ENCODE results near the gene LMF1.

LMF1 gene

DNA sequence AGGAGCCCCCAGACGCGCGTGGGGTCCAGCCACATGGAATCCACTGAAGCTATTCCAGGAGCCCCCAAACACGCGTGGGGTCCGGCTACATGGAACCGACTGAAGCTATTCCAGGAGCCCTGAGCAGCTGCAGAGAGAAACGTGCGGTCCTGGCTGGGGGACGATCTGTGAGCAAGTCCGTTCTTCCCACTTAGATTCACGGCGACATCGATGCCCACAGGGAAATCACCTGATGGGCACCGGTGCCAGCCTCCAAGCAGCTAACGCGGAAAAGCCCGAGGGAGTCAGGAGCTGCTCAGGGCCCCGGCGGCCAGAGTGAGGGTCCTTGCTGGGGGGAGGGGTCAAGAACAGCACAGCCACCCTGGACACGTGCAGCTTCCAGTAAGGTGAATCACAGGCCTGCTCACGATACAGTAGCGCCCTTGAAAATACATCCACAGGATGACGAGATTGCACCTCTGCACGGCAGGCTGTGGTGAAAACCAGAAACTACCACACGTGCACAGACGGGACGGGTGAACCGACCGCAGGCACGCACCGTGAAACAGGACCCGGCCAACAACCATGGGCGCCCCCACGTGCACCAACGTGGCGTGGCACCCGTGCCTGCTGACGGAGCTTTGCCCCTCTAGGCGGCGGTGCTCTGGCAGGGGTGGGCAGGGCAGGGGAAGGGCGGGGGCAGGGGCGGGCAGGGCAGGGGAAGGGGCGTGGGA lies 92.6 kb downstream of the LMF1 start:
- no peak for DNase-seq

DNA sequence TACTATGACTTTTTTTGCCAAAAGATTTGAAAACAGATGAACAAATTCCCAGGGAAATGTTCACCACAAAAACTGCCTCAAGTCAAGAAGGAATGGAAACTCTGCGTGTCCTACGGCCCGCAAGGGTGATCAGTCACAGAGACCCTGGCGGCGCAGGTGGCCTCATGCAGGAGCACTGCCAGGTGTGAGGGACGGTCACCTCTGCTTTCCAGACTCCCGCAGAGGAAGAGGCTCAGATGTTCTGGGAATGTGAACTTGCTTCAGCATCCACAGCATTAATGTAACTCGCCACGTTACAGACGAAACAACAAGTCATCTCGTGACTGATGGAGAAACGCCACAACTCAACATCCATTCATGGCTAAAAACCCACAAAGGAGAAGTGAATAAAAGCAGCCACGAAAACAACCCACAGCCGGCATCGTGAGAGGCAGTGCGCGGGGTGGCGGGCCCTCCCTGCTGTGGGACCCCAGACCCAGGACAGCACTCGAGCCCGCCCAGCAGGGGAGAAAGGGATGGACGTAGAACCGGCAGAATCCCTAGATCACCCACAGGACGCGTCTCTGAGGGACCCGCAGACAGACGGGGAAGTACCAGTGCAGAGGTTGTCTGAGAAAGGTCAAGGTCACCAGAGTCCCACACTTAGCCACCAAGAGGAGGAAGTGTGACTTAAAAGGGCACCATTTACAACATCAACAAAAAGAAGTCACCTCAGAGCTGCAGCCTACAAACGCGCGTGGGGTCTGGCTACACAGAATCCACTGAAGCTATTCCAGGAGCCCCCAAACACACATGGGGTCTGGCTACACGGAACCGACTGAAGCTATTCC lies 93.3 kb downstream of the LMF1 start:
- peak; percentile 75 to 88 for DNase-seq

DNA sequence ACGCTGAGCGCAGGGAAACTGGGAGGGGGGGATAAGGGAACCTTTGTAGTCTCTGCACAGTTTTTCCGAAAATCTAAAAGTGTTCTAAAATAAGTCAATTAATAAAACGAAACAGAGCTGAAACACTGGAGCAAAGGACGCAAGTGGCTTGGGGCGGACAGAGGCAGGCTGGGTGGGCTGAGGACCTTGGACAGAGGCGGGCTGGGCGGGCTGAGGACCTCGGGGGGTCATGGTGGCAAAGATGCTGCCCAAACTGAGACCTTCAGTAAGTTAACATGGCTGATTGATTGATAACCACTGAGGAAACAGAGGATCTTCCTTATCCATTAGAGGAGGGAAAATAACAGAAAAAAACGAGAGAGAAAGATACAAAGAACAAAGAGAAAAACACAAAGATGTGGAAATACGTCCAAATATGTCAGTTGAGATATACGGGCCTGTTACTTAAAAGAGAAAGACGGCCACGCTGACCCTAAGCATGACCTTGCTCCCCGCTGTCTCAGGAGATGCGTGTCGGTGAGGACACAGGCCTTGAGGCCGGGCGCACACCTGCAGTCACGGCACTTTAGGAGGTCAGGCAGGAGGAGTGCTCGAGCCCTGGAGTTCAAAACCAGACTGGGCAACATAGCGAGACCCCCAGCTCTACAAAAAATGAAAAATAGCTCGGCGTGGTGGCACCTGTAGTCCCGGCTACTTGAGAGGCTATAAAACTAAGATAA lies 94.1 kb downstream of the LMF1 start:
- no peak for DNase-seq

DNA sequence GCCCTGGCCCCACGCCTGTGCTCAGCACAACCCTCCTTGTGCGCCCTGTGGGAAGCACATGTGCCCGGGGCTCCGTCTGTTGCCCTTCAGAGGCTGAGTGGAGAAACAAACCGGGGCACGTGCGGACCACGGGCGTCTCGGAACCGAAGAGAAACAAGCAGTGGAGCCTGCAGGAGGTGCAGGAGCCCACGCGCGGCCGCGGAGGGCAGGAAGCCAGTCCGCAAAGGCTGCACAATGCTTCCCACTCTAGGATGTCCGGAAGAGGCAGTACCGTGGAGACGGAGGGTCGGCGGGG lies 94.8 kb downstream of the LMF1 start:
- DNase-seq = no peak

DNA sequence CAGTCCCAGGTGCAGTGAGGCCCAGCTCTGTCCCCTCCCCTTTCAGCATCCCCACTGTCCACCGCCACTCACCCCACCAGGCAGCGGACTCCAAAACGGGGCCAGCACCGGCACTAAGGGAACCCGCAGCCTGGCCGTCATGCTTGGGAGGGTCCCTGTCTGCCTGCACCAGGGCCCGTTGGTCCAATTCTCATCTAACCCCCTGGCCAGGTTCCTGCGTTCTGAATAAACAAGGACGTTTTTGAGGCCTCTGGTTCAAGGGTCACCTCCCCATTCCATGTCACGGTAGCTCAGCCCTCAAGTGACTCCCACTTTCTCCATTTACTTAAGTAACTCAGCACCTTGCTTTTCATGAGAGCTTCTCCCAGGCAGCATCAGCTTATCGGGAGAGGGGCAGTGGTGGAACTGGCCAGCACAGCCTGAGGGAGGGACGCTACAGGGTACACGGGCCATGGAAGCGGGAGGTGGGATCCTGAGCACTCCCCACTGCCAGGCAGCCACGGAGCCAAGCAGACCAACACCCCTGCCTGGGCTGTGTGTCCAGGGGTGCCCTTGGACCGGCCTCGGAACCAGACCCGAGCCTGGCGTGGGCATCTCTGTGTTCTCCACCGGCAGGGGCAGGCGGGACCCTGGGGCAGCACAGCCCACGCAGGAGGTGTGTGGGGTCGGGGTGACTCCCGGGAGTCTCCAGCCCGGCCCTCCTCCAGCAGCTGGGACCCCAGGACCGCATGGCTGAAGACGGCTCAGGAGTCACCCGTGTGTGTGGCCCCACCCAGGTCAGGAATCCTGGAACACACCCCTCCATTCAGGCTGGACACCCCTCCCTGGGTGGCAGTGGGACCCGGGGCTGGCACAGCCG lies 95.4 kb downstream of the LMF1 start:
- DNase-seq = no peak

DNA sequence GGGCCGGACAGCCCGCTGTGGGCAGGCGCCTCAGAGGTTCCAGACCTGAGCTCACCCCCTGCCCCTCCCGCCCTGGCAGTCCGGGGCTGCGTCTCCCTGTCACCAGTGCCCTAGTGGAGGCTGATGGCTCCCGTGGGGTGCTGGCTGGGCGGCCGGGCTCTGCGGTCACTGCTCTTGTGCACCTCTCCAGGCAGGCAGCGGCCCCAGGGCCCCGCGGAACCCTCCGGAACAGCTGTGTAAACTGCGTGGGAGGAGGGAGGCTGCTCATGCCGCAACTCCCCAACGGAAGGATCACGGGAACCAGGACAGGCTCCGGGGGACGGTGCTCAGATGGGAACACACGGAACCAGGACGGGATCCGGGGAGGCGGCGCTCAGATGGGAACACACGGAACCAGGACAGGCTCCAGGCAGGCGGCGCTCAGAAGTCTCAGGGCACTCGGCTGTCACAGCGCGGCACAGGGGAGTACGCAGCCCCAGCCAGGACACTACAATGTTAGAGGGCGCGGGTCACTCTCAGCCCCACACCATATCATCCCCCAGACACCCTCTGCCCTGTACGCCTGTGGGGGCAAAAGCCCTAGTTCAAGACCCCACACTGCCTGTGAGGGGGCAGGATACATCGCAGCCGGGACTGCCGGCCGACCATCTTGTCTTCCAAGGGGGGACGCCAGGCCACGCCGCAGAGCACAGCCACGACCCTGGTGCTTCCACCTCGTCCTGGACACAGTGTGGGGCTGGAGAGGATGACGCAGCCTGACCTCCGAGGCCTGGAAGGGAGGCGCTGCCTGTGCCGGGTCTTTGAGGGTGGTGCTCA lies 96.2 kb downstream of the LMF1 start:
- DNase-seq = no peak

DNA sequence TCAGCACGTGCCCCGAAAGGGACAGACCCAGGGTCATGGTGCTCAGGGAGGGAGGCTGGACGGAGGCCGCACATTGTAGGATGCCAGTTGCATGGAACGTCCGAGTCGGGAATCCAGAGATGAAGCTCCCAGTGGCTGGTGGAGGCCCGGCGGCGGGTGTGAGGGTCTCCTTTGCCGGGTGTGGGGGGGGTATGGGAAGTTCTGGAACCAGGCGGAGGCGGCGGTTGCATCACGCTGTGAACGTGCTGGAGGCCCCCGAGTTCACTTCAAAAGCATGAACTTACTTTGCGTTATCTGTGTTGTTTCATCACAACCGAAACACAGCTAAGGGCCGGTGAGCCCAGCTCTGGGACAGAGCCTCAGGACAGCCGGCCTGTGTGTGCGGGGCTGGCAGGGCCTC lies 96.9 kb downstream of the LMF1 start:
- DNase-seq = no peak

DNA sequence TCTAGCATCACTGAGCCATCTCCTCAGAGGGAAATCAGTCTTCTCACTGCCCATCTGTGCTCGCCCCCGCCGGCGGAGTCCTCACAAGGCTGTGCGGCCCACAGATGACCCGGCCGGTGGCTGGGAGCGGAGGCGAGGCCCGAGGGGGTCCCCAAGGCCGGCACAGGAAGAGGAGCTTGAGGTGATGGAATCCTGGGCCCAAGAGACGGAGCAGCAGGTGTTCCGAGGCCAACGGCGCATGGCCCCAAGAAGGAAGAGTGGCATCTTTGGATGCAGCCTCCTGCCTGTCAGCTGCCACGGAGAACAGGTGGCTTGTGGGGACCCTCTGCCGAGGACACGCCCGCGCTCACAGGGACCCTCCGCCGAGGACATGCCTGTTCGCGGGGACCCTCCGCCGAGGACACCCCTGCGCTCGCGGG lies 97.5 kb downstream of the LMF1 start:
- no peak for DNase-seq

DNA sequence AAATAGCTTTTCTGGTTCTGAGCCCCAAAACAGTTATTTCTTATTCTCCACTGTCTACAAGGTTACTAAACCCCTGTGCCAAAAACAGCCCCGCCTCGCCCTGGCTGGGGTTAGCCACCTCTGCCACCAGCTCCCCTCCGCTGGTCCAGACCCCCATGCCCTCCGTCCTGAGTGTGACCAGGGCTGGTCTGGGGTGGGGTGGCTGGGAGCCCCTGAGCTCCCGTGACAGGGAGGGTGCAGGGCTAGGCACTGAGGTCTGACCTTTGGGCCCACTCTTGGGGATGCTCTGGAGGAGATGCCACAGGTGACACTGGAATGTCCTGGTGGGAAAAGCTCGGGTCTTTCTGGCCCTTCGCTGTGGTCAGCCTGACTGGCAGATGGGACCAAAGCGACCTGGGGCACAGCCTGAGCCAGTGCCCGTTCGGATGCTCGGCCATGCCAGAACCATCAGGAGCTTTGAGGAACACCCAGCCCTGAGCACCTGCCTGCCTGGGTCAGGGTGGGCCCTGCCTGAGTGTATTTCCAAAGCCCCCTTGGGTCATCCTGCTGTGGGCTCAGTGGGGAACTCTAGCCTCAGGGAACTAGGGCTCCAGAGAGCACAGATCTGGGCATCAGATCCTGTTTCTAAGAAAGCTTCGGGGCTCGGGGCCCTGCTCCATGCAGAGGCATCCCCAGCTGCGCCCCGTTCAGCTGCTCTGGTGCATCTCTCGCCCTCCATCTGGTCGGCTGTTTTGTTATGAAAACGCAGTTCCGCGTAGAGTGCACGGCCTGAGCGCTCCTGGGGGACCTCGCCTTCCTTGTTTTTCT lies 98.1 kb downstream of the LMF1 start:
- no peak for DNase-seq

DNA sequence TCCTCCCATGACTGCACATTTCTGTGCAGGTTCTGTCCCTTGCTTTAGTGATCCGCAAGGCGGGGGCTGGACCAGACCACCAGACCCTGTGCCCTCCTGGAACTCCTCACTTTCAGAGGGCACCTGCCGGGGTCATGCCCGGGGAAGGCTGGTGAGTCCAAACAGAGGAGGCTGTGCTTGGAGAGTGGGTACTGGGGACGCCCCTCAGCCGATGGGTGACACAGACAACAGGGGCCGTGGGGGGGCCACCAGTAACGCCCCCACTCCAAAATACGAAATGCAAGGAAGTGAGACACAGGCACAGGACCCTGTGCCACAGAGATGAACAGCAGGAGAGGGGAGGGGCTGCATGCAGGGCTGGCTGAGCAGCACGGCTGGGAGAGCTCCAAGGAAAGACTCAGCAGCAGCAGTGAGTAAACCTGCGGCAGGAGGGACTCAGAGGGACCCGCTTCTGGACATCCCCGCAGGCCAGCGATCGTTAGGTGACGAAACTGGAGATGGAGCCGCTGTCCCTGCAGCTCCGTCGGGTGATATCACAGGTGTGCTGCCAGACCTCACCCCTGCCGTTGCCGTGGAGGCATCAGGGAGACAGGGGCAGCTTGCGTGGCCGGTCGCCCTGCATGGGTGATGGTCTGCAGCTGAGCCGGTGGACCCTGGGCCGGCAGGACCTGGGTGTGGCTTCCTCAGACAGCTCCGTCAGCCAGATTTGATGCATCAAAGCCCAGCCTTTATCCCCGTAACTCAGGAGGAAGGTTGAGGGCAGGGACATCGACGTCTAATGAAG lies 99.0 kb downstream of the LMF1 start:
- no peak for DNase-seq

DNA sequence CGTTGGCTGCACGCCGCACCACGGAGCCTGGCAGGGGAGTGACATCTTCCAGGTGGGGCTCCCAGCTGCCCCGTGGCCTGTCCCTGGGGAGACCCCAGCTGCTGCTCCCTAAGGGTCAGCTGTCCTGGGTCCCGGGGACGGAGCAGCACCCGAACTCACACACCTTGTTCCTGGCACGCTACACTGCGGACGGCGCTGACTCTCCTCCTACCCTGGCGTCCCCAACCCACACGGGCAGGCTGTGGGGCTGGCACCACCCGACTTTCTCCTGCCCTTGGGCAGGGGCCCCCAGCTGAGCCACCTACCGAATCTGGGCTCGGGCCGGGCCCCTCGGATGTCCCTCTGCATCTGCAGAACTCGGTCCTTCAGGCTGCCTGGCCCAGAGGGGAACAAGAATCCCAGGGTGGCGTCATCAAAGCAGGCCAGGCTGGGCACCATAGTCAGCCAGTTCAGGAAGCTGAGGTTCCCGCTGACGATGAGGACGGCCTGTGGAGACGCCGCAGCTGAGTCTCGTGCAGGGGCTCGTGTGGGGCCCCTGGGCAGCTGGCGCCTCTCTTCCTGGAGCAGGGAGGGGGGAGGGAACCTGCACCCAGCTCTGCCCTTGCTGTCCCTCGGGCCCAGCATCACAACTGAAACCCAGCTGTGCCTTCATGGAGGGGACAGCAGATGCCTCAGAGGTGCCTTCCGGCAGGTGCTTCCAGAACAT lies 99.8 kb downstream of the LMF1 start:
- peak in 1 of 2 donors; percentile 18 for DNase-seq

DNA sequence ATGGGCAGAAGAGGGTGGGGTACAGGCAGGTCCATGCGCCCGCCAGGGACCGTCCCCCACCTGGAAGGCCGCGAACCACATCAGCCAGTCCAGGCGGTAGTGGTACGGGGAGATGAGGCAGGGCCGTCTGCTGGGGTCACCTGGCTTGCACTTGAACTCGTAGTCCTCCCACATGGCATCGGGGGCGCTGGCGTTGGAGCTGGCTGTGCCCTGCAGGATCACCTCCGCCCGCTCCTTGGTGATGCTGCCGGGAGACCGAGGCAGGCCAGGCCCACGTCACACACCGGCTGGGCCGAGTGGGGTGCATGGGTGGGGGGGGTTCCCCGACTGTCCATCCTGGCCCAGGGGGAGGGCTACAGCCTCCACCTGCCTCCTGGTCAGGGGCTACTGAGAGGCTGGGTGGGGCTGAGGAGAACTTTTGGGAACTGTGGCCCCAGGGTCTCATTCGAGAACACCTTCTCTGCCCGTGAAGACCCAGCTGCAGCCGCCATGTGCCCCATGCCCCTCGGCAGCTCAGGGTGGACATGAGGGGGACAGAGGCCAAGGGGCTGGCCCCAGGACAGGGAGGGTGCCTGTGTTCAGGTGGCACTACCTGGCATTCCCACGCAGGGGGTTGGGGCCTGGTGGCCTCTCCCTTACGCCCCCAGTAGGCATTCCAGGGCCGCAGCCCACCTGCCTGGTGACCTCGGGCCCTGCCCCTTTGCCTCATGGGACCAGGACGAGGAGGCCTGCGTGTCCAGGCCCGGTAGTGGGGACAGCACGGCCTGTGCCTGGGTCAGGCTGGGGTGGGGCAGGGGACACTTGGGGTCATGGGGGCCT lies 100.8 kb downstream of the LMF1 start:
- no peak for DNase-seq

DNA sequence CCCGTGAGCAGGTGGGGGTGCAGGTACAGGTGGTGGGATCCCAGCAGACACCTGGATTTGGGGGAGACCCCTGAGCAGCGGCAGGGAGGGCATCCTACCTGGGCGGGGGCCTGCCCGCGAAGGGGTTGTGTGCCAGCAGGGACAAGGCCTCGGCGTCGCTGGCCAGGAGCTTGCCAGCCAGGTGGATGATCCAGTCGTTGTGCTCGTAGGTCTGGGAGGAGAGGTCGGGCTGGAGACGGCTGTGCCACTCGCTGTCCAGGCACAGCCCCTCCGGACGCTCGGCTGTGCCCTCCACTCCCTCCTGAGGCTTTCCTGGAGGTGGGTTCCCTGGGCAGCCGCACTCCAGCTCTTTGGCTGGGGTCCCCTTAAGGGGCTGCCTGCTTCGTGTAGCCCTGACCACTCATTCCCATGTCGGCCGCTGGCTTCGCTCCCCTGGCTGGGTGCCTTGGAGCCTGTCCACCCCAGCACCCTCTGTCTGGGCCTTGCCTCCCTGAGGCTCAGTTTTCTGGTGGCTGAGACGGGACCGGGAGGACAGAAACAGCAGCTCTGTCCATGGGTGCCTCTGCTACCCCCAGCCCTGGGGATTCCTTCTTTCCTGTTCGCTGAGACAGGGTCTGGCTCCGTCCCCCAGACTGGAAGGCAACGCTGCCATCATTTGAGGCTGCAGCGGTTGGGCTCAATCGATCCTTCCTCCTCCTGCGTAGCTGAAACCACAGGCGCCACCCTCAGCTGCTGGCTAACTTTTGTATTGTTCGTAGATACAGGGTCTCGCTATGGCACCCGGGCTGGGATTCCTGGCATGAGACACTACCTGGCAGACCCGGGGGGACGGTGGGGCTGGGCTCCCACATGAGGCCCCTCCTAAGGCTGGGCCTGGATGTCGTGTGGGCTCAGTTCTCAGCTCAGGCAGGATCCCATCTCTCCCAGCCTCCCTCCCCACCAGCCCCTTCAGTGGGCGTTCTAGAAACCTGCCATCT lies 101.7 kb downstream of the LMF1 start:
- DNase-seq = no peak

DNA sequence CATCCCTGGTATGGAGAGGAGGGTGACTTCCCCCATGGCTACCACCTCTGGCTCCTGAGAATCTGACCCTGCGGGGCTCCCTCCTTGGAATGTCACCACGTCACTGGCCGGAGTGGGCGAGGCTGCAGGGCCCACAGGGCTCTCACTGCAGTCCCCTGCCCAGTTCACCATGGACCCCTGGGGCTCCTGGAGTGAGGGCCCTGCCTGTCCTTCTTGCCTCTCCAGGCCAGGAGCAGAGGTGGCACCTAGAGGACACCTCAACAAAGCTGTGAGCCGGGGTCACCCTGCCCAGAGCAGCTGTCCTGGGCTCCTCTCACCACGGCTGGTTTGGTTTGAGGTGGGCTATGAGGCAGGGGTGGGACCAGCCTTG lies 102.4 kb downstream of the LMF1 start:
- DNase-seq = no peak

DNA sequence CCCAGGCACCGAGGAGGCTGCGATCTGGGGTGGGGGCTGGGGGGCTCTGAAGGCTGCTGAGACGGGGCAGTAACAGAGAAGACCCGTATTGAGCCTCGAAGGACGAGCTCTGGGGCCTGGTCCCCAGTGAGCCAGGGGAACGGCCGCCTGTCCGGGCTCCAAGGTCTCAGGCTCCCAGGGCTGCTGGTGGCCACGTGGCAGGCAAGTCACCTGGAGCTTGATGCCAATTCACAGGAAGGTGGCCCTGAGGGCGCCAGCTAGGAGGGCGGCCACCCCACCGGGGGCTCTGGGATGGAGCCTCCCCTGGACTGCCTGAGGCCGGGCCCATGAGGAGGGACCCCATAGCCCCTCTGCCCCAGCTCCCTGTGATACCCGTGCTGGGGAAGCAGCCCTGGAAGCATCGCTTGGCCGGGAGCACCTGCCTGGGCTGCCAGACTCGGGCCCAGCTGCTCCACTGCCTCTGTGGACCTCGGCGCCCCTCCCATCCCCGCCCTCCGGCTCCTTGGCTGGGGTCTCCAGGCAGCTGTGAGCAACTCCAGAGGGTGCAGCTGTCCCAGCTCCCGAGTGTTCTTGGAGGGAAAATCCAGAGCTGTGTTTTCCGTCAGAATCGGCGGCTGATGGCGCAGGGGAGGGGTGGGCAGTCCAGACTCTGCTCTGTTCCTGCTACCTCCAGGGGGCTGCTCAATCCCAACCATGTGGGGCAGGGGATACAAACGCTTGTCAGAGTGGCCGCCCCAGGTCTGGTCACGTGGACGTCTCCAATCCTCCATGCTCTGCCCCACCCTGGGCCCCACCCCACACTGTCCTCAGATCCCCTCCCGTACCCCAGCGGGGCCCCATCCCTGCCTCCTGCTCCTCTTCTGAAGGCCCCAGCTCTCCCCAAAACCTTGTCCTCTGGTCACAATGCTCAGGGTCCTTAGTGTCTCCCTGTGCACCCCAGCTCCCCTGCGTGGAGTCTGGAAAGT lies 103.1 kb downstream of the LMF1 start:
- no peak for DNase-seq

DNA sequence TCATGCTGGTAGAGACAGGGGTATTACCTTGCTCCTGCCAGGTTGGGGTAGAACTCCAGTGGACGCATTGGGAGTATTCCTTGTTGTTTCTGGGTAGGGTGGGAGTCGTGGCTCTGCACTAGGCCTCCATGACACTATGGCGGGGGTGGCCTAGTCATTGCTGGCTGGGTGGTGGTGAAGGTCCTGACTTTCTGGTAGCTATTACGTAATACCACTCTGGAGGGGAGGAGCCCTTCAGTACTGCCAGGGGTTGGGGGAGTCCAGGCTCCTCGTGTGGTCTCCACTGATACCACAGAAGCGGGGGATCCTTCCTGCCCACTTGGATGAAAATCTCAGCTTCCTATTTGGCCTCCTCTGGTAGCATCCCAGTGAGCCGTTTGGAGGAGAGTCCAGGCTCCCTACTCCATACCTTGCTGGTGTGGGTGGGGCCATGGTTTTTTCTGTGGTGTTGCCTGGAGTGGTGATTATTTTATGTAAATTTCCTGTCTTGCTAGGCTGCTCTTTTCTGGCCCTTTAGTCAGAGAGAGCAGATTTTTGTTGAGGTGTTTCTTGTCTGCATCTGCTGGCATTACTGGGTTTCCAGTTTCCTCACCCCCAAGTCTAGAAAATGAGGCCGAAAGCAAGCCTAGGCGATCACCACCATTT lies 104.4 kb downstream of the LMF1 start:
- DNase-seq = no peak
